Measurements from ENCODE around the gene WDR90.
"Not testable (repeated sequence)": the region's sequence is repeated elsewhere in the genome, so short reads cannot be mapped to it uniquely, and the experiment has no call there.

WDR90 gene

GRCh38 chr16:689175-689897, 40.2 kb downstream of the WDR90 start:
- no peak for DNase-seq (ENCODE audit: low read depth)

- DNase-seq (ENCODE audit: low read depth) = not testable (repeated sequence)
Measured at GRCh38 chr16:691242-691641, 42.1 kb downstream of the WDR90 start.

GRCh38 chr16:692356-693108, 43.4 kb downstream of the WDR90 start:
- no peak for DNase-seq (ENCODE audit: low read depth)

GRCh38 chr16:693364-693763, 44.2 kb downstream of the WDR90 start:
- DNase-seq (ENCODE audit: low read depth) = no peak

- no peak for DNase-seq (ENCODE audit: low read depth)
Measured at GRCh38 chr16:693766-694165, 44.6 kb downstream of the WDR90 start.

GRCh38 chr16:694187-694862, 45.2 kb downstream of the WDR90 start:
- DNase-seq (ENCODE audit: low read depth) = no peak

GRCh38 chr16:694863-695354, 45.7 kb downstream of the WDR90 start:
- no peak for DNase-seq (ENCODE audit: low read depth)

- peak; percentile 63 for DNase-seq (ENCODE audit: low read depth)
Measured at GRCh38 chr16:695355-696089, 46.4 kb downstream of the WDR90 start.

- no peak for DNase-seq (ENCODE audit: low read depth)
Measured at GRCh38 chr16:698911-699671, 49.9 kb downstream of the WDR90 start.

- peak; percentile 38 for DNase-seq (ENCODE audit: low read depth)
Measured at GRCh38 chr16:700684-701584, 51.8 kb downstream of the WDR90 start.

- no peak for DNase-seq (ENCODE audit: low read depth)
Measured at GRCh38 chr16:702341-702740, 53.2 kb downstream of the WDR90 start.

- DNase-seq (ENCODE audit: low read depth) = no peak
Measured at GRCh38 chr16:703406-703805, 54.2 kb downstream of the WDR90 start.

GRCh38 chr16:704047-704446, 54.9 kb downstream of the WDR90 start:
- DNase-seq (ENCODE audit: low read depth) = no peak

- DNase-seq (ENCODE audit: low read depth) = no peak
Measured at GRCh38 chr16:704552-705380, 55.6 kb downstream of the WDR90 start.

- DNase-seq (ENCODE audit: low read depth) = no peak
Measured at GRCh38 chr16:705431-706188, 56.4 kb downstream of the WDR90 start, which contains the start of gene FBXL16. FBXL16 (minus strand) TSS chr16:705801; CDS start chr16:697405, 8,396 bp downstream.

GRCh38 chr16:706189-707061, 57.3 kb downstream of the WDR90 start:
- no peak for DNase-seq (ENCODE audit: low read depth)

- DNase-seq (ENCODE audit: low read depth) = no peak
Measured at GRCh38 chr16:707062-707538, 57.9 kb downstream of the WDR90 start.

Measured in activated T-helper 9 cell treated with anti-CD3 and anti-CD28 coated beads, Interleukin-2, amount 50 U/mL, for 16 hours (primary cell).